Gastrocnemius medialis (tissue), 4 donors: Measurements from ENCODE around the gene SPI1. TPM values are rescaled to one million over a fixed set of nuclear protein-coding genes. Genes with fewer than 3 reads are reported as not detected.

Experiments used
- ATAC-seq, 2 donors: fragments of 150-250 bp; one replicate each; pipeline ENCODE4 v1.9.1; 2016
- DNase-seq, 2 donors: peaks; one replicate each; pipeline ENCODE4 v3.0.0-alpha.2; 2019
- H3K27ac ChIP-seq, 4 donors: fragments of 200-600 bp; sonication (generic); 1 replicate in 1 of 4; 2 replicates in 3 of 4; pipeline ENCODE4 v1.5.1; 2016 to 2018; ENCODE audit warnings: mild to moderate bottlenecking in 2 of 4, moderate library complexity in 1 of 4
- H3K27me3 ChIP-seq, 3 donors: fragments of 200-600 bp; sonication (generic) in 2 of 3; 1 replicate in 1 of 3; 2 replicates in 2 of 3; pipeline versions ENCODE4 v1.5.1 to v1.6.0; 2016 to 2019; ENCODE audit warnings: mild to moderate bottlenecking in 1 of 3, moderate library complexity in 1 of 3
- H3K36me3 ChIP-seq, 2 donors: fragments of 200-600 bp; sonication (generic) in 1 of 2; one replicate each; pipeline ENCODE4 v1.5.1; 2017 to 2018
- H3K4me1 ChIP-seq, 2 donors: fragments of 200-600 bp; sonication (generic) in 1 of 2; one replicate each; pipeline ENCODE4 v1.5.1; 2016 to 2017; ENCODE audit warnings: mild to moderate bottlenecking in 2 of 2
- H3K4me3 ChIP-seq, 4 donors: fragments of 200-600 bp; sonication (generic) in 3 of 4; 1 replicate in 1 of 4; 2 replicates in 3 of 4; pipeline ENCODE4 v1.5.1; 2016 to 2019; ENCODE audit warnings: mild to moderate bottlenecking in 2 of 4
- H3K9me3 ChIP-seq, 3 donors: fragments of 200-600 bp; sonication (generic) in 2 of 3; 1 replicate in 1 of 3; 2 replicates in 2 of 3; pipeline ENCODE4 v1.5.1; 2016 to 2019
- POLR2A ChIP-seq, 2 donors: fragments of 450-650 bp; IDR thresholded peaks; one replicate each; pipeline ENCODE4 v1.6.1; 2017; ENCODE audit warnings: antibody characterized with exemption in 2 of 2, mild to moderate bottlenecking in 2 of 2, moderate library complexity in 2 of 2
- in situ Hi-C, 4 donors: fragments of 200-750 bp; cut with MboI; loops; one replicate each; pipeline versions ENCODE4 v1.15.0 to v1.8.0; 2017; ENCODE audit warnings: low sequenced_read_pairs in 4 of 4
- intact Hi-C: fragments of 100-400 bp; cut with DNase I; formaldehyde crosslinking; loops from one replicate; pipeline ENCODE4 v1.15.1; 2023; ENCODE audit warnings: low total_unique reads
- total RNA-seq, 4 donors: library from RNA; depleted of rRNA; stranded (reverse); fragments of >200 nt; gene quantifications; one replicate each; pipeline versions ENCODE4 v1.1.0 to v1.2.3, GENCODE V29; 2016
- TF ChIP-seq, protein P1 (sequence below), 5 experiments: fragments of 450-650 bp in 3 of 5; fragments of 200-600 bp in 2 of 5; sonication (generic) in 2 of 5; IDR thresholded peaks in 4 of 5; conservative IDR thresholded peaks in 1 of 5; 1 replicate in 4 of 5; 2 replicates in 1 of 5; pipeline ENCODE4 v1.5.1; 2016 to 2019; ENCODE audit warnings: antibody characterized with exemption in 5 of 5, mild to moderate bottlenecking in 3 of 5, moderate library complexity in 3 of 5

The SPI1 gene
- total RNA-seq, 4 donors from 2014 or later, result 0.44 to 7.0 (median 4.2) TPM

- no peak for ATAC-seq
These were observed 16.9 kb downstream of the SPI1 start for GRCh38 chr11:47361419-47361818.

GRCh38 chr11:47360341-47360740, 18.0 kb downstream of the SPI1 start:
- no peak for TF ChIP-seq POLR2A (IDR thresholded peaks at IDR 0.05)
- TF ChIP-seq, protein P1, sequence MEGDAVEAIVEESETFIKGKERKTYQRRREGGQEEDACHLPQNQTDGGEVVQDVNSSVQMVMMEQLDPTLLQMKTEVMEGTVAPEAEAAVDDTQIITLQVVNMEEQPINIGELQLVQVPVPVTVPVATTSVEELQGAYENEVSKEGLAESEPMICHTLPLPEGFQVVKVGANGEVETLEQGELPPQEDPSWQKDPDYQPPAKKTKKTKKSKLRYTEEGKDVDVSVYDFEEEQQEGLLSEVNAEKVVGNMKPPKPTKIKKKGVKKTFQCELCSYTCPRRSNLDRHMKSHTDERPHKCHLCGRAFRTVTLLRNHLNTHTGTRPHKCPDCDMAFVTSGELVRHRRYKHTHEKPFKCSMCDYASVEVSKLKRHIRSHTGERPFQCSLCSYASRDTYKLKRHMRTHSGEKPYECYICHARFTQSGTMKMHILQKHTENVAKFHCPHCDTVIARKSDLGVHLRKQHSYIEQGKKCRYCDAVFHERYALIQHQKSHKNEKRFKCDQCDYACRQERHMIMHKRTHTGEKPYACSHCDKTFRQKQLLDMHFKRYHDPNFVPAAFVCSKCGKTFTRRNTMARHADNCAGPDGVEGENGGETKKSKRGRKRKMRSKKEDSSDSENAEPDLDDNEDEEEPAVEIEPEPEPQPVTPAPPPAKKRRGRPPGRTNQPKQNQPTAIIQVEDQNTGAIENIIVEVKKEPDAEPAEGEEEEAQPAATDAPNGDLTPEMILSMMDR (IDR thresholded peaks at IDR 0.05 in 4 of 5, conservative IDR thresholded peaks at IDR 0.05 in 1 of 5), result no peak
- peaks cover 0 to 4% of the 10 kb centered on the region in 2 donors for H3K4me1 ChIP-seq
- no peak overlapping the region for H3K27ac ChIP-seq
- H3K4me3 ChIP-seq, result no peak overlapping the region
- in situ Hi-C loops (loop anchor here in 2 of 4 donors (25.0 kb wide), 2 partner anchors 123 to 473 kb away; partner anchors contain the start of gene ACP2 (in 2 of the 2)), intact Hi-C loops (no loop called here)
- H3K27me3 ChIP-seq, result no peaks in the 10 kb centered on the region
- no peak for DNase-seq
- H3K9me3 ChIP-seq, result no peaks in the 10 kb centered on the region
- no peaks in the 10 kb centered on the region for H3K36me3 ChIP-seq
- no peak for ATAC-seq

More at GRCh38 chr11:47361419-47361818, 16.9 kb downstream of the SPI1 start:
- no peak for DNase-seq
- Histone ChIP-seq H3K4me1 (no peaks in the 10 kb centered on the region), H3K27ac (peak overlapping the region in 1 of 4 donors; percentile 17), H3K9me3 (no peaks in the 10 kb centered on the region), H3K36me3 (no peaks in the 10 kb centered on the region), H3K27me3 (no peaks in the 10 kb centered on the region), H3K4me3 (no peak overlapping the region)
- in situ Hi-C loops (loop anchor here in 2 of 4 donors (25.0 kb wide), 2 partner anchors 124 to 474 kb away; partner anchors contain the start of gene ACP2 (in 2 of the 2)), intact Hi-C loops (no loop called here)
- TF ChIP-seq, protein P1 (IDR thresholded peaks at IDR 0.05 in 4 of 5, conservative IDR thresholded peaks at IDR 0.05 in 1 of 5), result no peak
- no peak for TF ChIP-seq POLR2A (IDR thresholded peaks at IDR 0.05)

DNA sequence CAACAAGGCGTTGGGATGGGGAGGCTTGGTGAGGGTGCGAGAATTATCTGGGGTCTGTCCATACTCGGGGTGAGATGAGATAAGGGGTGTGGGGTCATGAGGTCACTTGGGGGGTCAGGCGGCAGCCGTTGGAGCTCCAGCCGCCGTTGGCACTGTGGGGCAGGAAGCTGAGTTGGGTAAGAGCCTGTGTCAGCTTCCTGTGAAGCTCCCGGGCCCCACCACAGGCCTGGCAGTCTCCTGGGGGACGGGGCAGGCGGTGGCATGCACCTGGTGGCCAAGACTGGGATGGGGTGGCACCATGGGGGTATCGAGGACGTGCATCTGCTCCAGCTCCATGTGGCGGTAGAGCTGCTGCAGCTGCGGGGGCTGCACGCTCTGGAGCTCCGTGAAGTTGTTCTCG, 18.8 kb downstream of the SPI1 start:
- no peaks in the 10 kb centered on the region for H3K36me3 ChIP-seq
- peaks cover 2 to 9% of the 10 kb centered on the region in 2 donors for H3K4me1 ChIP-seq
- ATAC-seq, result no peak
- no peak for DNase-seq
- H3K27ac ChIP-seq, result no peak overlapping the region
- no peak for TF ChIP-seq POLR2A (IDR thresholded peaks at IDR 0.05)
- TF ChIP-seq, protein P1 (IDR thresholded peaks at IDR 0.05 in 4 of 5, conservative IDR thresholded peaks at IDR 0.05 in 1 of 5), result no peak
- H3K9me3 ChIP-seq, result no peaks in the 10 kb centered on the region
- no peak overlapping the region for H3K4me3 ChIP-seq
- no peaks in the 10 kb centered on the region for H3K27me3 ChIP-seq
- intact Hi-C loops, result loop anchor here (5.0 kb wide), 1 partner anchor 197 kb away; no protein-coding TSS in a partner anchor
- in situ Hi-C loops, result loop anchor here in 3 of 4 donors (10.0 to 25.0 kb wide), 4 partner anchors 105 to 472 kb away; partner anchors contain the start of genes ACP2 (in 2 of the 3), NR1H3 (in 1 of the 3) and PACSIN3 (in 1 of the 3)

- DNase-seq (no peak), ATAC-seq (no peak)
- no peaks in the 10 kb centered on the region for H3K9me3 ChIP-seq
- H3K4me1 ChIP-seq, result peaks cover 4 to 11% of the 10 kb centered on the region in 2 donors
- in situ Hi-C loops, result loop anchor here in 3 of 4 donors (10.0 to 25.0 kb wide), 4 partner anchors 104 to 472 kb away; partner anchors contain the start of genes ACP2 (in 2 of the 3), NR1H3 (in 1 of the 3) and PACSIN3 (in 1 of the 3)
- intact Hi-C loops, result loop anchor here (5.0 kb wide), 1 partner anchor 197 kb away; no protein-coding TSS in a partner anchor
- H3K4me3 ChIP-seq, result no peak overlapping the region
- TF ChIP-seq, protein P1 (IDR thresholded peaks at IDR 0.05 in 4 of 5, conservative IDR thresholded peaks at IDR 0.05 in 1 of 5), result no peak
- no peak for TF ChIP-seq POLR2A (IDR thresholded peaks at IDR 0.05)
- no peaks in the 10 kb centered on the region for H3K27me3 ChIP-seq
- no peak overlapping the region for H3K27ac ChIP-seq
- H3K36me3 ChIP-seq, result no peaks in the 10 kb centered on the region
These were observed 19.2 kb downstream of the SPI1 start for GRCh38 chr11:47359162-47359561.
